Activated T-helper 1 cell treated with anti-CD3 and anti-CD28 coated beads, Interleukin-2, amount 50 U/mL, for 16 hours (primary cell): ENCODE data around the gene TRIM15.
"Not testable (repeated sequence)": the region's sequence is repeated elsewhere in the genome, so short reads cannot be mapped to it uniquely, and the experiment has no call there.

Source experiments
- DNase-seq, 2 donors: peaks; one replicate each; pipeline ENCODE4 v3.0.0-alpha.2; 2020; ENCODE audit warnings: low read depth in 1 of 2, low spot score in 1 of 2

The TRIM15 gene

GRCh38 chr6:30160785-30161531, 2.4 kb upstream of the TRIM15 start, which contains the start of gene TRIM10:
TRIM10 (minus strand) TSS chr6:30161211; CDS start chr6:30160858, 353 bp downstream.
- no peak for DNase-seq

GRCh38 chr6:30162265-30163089, 869 bp upstream of the TRIM15 start:
- DNase-seq, result no peak

- no peak for DNase-seq
Measured at GRCh38 chr6:30163918-30164654, 740 bp downstream of the TRIM15 start.

GRCh38 chr6:30164714-30165113, 1.4 kb downstream of the TRIM15 start:
- no peak for DNase-seq

- not testable (repeated sequence) for DNase-seq
Measured at GRCh38 chr6:30165238-30165637, 1.9 kb downstream of the TRIM15 start.

GRCh38 chr6:30167101-30167500, 3.8 kb downstream of the TRIM15 start:
- DNase-seq, result no peak

- no peak for DNase-seq
Measured at GRCh38 chr6:30168741-30169140, 5.4 kb downstream of the TRIM15 start.

- no peak for DNase-seq
Measured at GRCh38 chr6:30169658-30170614, 6.6 kb downstream of the TRIM15 start.

GRCh38 chr6:30171677-30172471, 8.5 kb downstream of the TRIM15 start:
- DNase-seq, result no peak

- no peak for DNase-seq
Measured at GRCh38 chr6:30172681-30173080, 9.3 kb downstream of the TRIM15 start.

- DNase-seq, result no peak
Measured at GRCh38 chr6:30175765-30176164, 12.4 kb downstream of the TRIM15 start.

GRCh38 chr6:30178837-30179236, 15.5 kb downstream of the TRIM15 start:
- no peak for DNase-seq

- DNase-seq, result no peak
Measured at GRCh38 chr6:30180145-30180544, 16.8 kb downstream of the TRIM15 start.

GRCh38 chr6:30184417-30185031, 21.2 kb downstream of the TRIM15 start:
- no peak for DNase-seq

GRCh38 chr6:30185846-30186484, 22.6 kb downstream of the TRIM15 start:
- DNase-seq, result no peak

GRCh38 chr6:30188541-30188940, 25.2 kb downstream of the TRIM15 start:
- DNase-seq, result no peak

GRCh38 chr6:30192076-30192475, 28.7 kb downstream of the TRIM15 start:
- DNase-seq, result no peak

- DNase-seq, result no peak
Measured at GRCh38 chr6:30194797-30195690, 31.7 kb downstream of the TRIM15 start.
